Urothelium cell line (cell line): Measurements from ENCODE around the gene DNER.
A peak's percentile ranks its signal among the peaks of the same experiment; 100 is the strongest.

Experiments
- DNase-seq: peaks from one replicate; pipeline ENCODE4 v3.0.0; 2011; ENCODE audit warnings: low spot score, mixed read lengths
- FAIRE-seq: peaks from 2 replicates; lab custom pipeline; 2011; peaks lifted over from hg19 to GRCh38; lab: Jason Lieb, UNC

Gene DNER

GRCh38 chr2:229578052-229578846 is 136.1 kb downstream of the DNER start:
- FAIRE-seq (no peak), DNase-seq (no peak)

GRCh38 chr2:229575569-229576315 is 138.6 kb downstream of the DNER start:
- DNase-seq (no peak), FAIRE-seq (no peak)

DNA sequence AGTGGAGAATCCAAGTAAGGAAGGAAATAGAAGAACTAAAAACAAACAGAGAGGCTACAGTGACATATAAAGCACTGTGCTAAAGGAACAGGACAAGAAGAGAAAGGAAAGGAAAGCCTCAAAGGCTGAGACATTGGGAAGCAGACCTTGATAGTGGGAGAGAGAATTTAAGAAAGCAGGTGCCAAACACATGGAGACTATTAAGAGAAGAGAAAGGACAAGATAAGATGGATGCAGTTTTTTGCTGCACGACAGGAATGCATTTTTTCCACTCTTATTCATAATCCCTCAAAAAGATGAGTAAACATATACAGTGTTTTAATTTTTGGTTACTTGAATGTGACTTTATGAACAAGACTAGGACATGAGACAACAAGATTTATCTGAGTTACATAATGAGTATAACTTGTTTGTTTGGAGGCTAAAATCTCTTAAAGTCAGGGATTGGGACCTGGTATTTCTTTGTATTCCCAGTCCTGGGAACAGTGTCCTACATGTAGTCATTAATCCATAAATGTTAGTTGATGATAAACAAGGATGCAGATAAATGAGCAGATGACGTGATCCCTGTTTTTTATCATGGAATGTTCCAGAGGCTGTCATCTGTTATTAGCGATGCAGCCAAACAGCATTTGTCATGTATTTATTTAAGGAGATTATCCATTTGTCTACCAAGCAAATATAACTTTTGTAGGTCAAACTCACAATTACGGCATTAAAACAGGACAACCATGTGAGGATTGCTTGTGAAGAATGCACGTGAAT is 141.7 kb downstream of the DNER start:
- FAIRE-seq (no peak), DNase-seq (no peak)

GRCh38 chr2:229571243-229571642 is 143.1 kb downstream of the DNER start:
- no peak for DNase-seq
- FAIRE-seq: no peak

DNA sequence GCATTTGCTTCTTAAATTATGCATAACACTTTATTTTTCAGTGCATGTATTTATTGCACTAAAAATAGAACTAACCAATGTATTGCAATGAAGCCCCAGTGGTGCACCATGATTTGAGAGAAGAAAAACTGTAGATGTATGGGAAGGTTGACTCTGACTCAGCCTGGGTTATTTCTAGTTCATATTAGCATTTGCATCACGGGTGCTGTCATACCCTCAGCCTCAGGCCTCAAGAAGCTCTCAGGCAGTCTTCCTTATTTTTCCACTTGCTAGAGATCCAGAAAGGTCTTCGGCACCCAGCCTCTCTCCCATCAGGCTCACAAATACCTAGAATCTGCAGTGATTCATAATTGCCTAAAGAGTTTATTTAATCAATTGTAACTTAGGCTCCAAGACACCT is 148.0 kb downstream of the DNER start:
- DNase-seq (no peak), FAIRE-seq (no peak)

- FAIRE-seq (peak; percentile 99), DNase-seq (no peak)
Measured at GRCh38 chr2:229564300-229564907, 150.0 kb downstream of the DNER start.

GRCh38 chr2:229563388-229563787 is 151.0 kb downstream of the DNER start:
- FAIRE-seq (no peak), DNase-seq (no peak)

DNA sequence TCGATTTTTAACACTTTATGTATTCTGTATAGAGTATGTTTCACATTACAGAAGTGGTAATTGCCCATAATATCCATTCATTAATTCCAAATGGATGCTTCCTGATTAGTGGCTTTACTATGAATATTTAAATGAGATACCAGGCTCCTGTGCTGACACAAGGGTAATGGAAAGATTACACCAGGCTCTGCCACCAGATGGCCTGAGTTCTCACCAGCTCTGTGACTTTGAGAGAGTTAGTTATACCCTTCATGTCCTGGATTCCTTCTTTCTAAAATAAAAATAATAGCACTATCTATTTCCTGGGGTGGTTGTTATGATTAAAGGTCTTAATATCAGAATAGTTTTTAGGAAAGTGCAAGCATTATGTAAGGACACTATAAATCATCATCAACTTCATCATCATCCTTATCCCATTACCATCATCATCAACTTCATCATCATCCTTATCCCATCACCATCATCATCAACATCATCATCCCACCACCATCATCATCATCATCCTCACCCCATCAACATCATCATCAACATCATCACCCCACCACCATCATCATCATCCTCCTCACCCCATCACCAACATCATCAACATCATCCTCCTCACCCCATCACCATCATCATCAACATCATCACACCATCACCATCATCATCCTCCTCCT is 151.8 kb downstream of the DNER start:
- DNase-seq (no peak), FAIRE-seq (peak; percentile 78)

GRCh38 chr2:229559986-229560385 is 154.4 kb downstream of the DNER start:
- FAIRE-seq (no peak), DNase-seq (no peak)

DNA sequence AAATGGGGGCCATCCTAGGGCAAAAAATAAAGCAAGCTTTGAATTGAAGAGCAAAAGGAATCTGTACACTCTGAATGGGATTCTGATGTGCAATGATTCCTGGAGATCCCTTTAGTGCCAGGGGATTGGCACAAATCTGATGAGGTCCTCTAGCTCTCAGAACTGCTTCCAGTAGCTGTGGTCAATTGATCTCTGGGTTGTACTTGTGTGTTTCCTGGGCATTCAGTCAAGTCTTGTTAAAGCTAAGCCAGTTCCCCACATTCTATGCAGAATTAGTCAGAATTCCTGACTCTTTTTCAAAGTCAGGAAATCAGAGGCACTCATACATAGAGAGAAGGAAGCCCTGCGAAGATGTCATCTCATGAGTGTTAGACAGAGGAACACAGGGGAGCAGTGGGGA is 161.3 kb downstream of the DNER start:
- FAIRE-seq (no peak), DNase-seq (no peak)

GRCh38 chr2:229543176-229543873 is 171.0 kb downstream of the DNER start:
- FAIRE-seq: no peak
- DNase-seq: no peak

DNA sequence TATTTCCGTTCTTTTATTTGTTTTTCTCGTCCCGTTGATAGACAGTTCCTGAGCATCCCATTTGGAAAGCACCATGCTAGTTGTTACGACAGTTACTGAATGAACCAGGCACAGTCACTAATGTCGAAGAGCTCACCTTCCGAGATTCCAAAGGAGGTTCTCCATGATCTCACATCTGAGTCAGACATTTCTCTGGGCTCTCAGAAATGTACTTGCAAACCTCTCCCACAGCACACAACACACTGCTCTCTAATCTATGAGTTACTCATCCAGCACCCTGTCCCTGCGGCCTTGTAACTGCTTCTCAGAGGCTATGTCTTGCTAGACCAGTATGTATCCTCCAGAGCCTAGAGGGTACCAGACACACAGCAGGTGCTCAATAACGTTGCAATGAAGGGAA is 174.7 kb downstream of the DNER start:
- FAIRE-seq: no peak

DNA sequence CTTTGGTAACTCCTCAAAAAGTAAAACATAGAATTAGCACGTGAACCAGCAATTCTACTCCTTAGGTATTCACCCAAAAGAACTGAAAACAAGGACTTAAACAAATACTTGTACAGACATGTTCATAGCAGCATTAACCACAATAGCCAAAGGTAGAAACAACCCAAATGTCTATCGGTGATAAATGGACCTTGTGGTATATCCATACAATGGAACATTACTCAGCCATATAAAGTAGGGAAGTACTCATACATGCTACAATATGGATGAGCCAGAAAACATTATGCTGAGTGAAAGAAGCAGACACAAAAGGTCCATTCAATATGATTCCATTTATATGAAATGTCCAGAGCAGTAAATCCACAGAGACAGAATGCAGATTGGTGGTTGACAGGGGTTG is 182.8 kb downstream of the DNER start:
- FAIRE-seq: no peak
- no peak for DNase-seq

More for the DNA sequence above, 174.7 kb downstream of the DNER start:
- no peak for DNase-seq

DNA sequence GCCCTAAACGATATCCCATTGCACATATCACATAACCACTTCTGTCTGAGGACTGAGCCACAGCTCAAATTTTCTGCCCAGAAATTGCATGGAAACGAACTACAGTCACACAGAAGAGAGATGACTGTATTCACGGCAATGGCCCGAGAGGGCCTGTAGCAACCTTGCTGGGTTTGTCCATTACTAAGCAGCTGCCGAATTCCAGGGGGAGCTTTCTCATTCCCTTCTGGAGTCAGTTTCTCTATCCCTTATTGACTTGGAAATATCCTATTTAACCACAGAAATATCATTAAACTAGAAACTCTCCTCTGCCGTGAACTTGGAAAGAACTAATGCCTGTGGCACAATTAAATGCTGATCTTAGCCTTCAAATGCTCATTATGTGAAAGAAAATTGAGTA is 183.9 kb downstream of the DNER start:
- no peak for DNase-seq
- FAIRE-seq: no peak

DNA sequence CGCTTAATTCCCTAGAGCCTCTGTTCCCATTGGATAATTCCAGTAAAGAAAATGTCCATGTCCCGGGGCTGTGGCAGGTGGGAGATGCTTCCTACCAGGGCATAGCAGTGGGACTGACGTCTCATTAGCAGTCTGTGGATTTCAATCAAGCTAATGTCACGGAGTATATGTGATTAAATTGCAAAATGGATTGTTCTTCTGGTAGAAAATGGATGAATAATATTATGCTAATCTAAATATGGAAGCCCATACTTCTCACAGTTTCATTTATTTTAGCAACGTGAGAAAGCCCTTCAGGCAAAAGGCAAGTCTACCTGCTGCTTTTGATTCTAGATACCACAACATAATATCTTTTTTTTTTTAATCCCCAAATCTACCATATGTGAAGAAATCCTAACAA is 185.5 kb downstream of the DNER start:
- FAIRE-seq: no peak

GRCh38 chr2:229526951-229527350 is 187.4 kb downstream of the DNER start:
- no peak for FAIRE-seq
- DNase-seq: no peak

More for the DNA sequence above, 185.5 kb downstream of the DNER start:
- DNase-seq: no peak

DNA sequence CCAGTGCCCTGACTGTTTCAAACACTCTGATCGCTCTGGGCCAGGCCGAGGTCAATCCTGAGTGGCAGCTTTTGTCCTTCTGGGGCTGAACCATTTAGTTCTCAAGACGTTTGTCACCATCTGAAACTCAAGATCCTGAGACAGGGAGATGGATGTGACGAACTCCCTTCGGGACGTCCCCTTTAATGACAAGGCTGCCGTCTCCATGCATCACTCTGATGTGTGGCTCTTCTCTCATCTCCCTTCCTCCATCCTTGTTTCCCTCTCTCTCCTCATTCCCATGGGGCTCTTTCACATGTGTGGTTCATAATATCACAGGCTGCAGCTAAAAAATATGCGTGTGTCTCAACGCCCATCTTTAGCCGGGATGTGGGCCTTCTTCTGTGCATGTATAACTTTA is 189.6 kb downstream of the DNER start:
- FAIRE-seq (no peak), DNase-seq (no peak)

- FAIRE-seq: no peak
- no peak for DNase-seq
Measured at GRCh38 chr2:229523663-229524062, 190.7 kb downstream of the DNER start.

- DNase-seq: no peak
- FAIRE-seq: no peak
Measured at GRCh38 chr2:229521576-229521975, 192.8 kb downstream of the DNER start.

DNA sequence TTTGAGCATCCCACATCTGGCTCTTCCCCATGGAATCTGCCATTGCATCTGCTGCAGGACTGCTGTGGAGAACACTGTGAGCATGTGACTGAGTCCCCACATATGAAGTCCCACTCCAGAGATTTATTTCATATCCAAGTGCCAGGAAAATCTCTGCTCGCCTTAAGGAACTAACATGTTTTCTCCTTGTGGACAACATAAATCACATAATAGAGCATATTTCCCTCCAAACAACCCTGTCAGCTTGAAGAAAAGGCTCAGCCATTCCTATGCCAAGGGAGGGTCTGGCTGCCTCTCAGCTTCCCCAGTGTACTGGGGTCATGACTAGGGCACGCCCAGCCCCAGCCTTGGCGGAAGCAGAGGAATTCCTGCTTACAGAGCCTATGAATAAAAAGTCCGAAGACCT is 193.7 kb downstream of the DNER start:
- FAIRE-seq: no peak

More for the DNA sequence above, 193.7 kb downstream of the DNER start:
- no peak for DNase-seq
